HCT116 (cell line): ENCODE measurements around the gene RRAD. TPM values are rescaled to one million over a fixed set of nuclear protein-coding genes. Genes with fewer than 3 reads are reported as not detected.

Experiments used
- ATAC-seq: fragments of 200-7000 bp; cut with Tn5 transposase; 2 replicates; pipeline ENCODE4 v1.9.1; 2020; ENCODE audit warnings: mild to moderate bottlenecking, moderate library complexity
- BruUV-seq: library from RNA; stranded (reverse); fragments of 400-500 nt; replicated peaks from 2 replicates; lab custom pipeline; 2021; lab: Mats Ljungman, UMichigan
- CTCF ChIA-PET: fragments of 300-600 bp; sonication (Branson Sonifier 250); formaldehyde crosslinking; loops from one replicate; lab custom pipeline; 2021; ENCODE audit warnings: antibody characterized with exemption; lab: Charles Lee
- POLR2A ChIA-PET: fragments of 300-600, 350-600 bp; sonication (Branson Sonifier 250); formaldehyde crosslinking; loops from one replicate; lab custom pipeline; 2021; ENCODE audit warnings: antibody characterized with exemption; lab: Charles Lee
- RAD21 ChIA-PET, 2 experiments: fragments of 300-600 bp; sonication (Branson Sonifier 250); formaldehyde crosslinking; loops; one replicate each; lab custom pipeline; 2023; ENCODE audit warnings: low total read pairs in 2 of 2; ENCODE audit not compliant: uncharacterized antibody in 2 of 2, unreplicated experiment in 2 of 2, low non-redundant PET in 1 of 2; lab: Charles Lee
- DNase-seq: peaks from one replicate; pipeline ENCODE4 v3.0.0-alpha.2; 2010; ENCODE audit warnings: low read depth, low spot score
- H2AFZ ChIP-seq: fragments of 200-600 bp; shearing (Covaris generic), sonication (generic); 2 replicates; pipeline ENCODE4 v1.6.1; 2017; ENCODE audit warnings: low read depth, mixed run types, mixed read lengths, antibody characterized with exemption, low read length; ENCODE audit not compliant: poor library complexity, severe bottlenecking
- H3K27ac ChIP-seq: 2 replicates; pipeline ENCODE4 v1.5.1; 2012; ENCODE audit warnings: low read depth, low read length
- H3K27me3 ChIP-seq: fragments of 200-600 bp; sonication (generic); 2 replicates; pipeline ENCODE4 v1.6.1; 2016; ENCODE audit warnings: mixed run types, low read length, mixed read lengths; ENCODE audit not compliant: insufficient read depth
- H3K36me3 ChIP-seq, 2 experiments: fragments of 200-500 bp in 1 of 2; fragments of 200-600 bp in 1 of 2; sonication (Bioruptor generic) in 1 of 2; sonication (generic) in 1 of 2; 2 replicates each; pipeline versions ENCODE4 v1.5.1 to v1.6.1; 2014 to 2016; ENCODE audit warnings: low read length in 2 of 2, inconsistent platforms in 1 of 2, mixed read lengths in 1 of 2, mixed run types in 1 of 2; ENCODE audit not compliant: insufficient read depth in 2 of 2, control insufficient read depth in 1 of 2
- H3K4me1 ChIP-seq, 2 experiments: fragments of 200-600 bp in 1 of 2; sonication (generic) in 1 of 2; 2 replicates each; pipeline versions ENCODE4 v1.5.1 to v1.6.1; 2012 to 2017; ENCODE audit warnings: low read length in 2 of 2, inconsistent platforms in 1 of 2, mild to moderate bottlenecking in 1 of 2, mixed read lengths in 1 of 2, mixed run types in 1 of 2, moderate library complexity in 1 of 2; ENCODE audit not compliant: insufficient read depth in 2 of 2, control insufficient read depth in 1 of 2
- H3K4me2 ChIP-seq: fragments of 200-600 bp; sonication (generic); 2 replicates; pipeline ENCODE4 v1.6.1; 2017; ENCODE audit warnings: mixed run types, low read length, mixed read lengths
- H3K4me3 ChIP-seq, 2 experiments: fragments of 200-600 bp in 1 of 2; sonication (generic) in 1 of 2; replicated peaks in 1 of 2; 2 replicates each; pipeline ENCODE4 v1.5.1; 2011 to 2016; ENCODE audit warnings: low read length in 2 of 2, control low read depth in 1 of 2, low read depth in 1 of 2, mild to moderate bottlenecking in 1 of 2, mixed read lengths in 1 of 2, mixed run types in 1 of 2
- H3K79me2 ChIP-seq: fragments of 200-600 bp; sonication (generic); 2 replicates; pipeline ENCODE4 v1.6.1; 2017; ENCODE audit warnings: mild to moderate bottlenecking, mixed run types, low read length, moderate library complexity, mixed read lengths; ENCODE audit not compliant: insufficient read depth
- H3K9ac ChIP-seq: fragments of 200-600 bp; sonication (generic); 2 replicates; pipeline ENCODE4 v1.6.1; 2016; ENCODE audit warnings: low read length, mixed read lengths
- H3K9me2 ChIP-seq: fragments of 200-600 bp; sonication (generic), shearing (Covaris generic); 2 replicates; pipeline ENCODE4 v1.6.1; 2017; ENCODE audit warnings: mixed run types, mild to moderate bottlenecking, moderate library complexity; ENCODE audit not compliant: insufficient read depth
- H3K9me3 ChIP-seq, 2 experiments: fragments of 200-500 bp in 1 of 2; fragments of 200-600 bp in 1 of 2; sonication (Bioruptor generic) in 1 of 2; sonication (generic) in 1 of 2; 2 replicates each; pipeline ENCODE4 v1.6.1; 2014 to 2017; ENCODE audit warnings: low read length in 2 of 2, mixed read lengths in 2 of 2, inconsistent platforms in 1 of 2, low read depth in 1 of 2, mild to moderate bottlenecking in 1 of 2, mixed run types in 1 of 2, moderate library complexity in 1 of 2; ENCODE audit not compliant: control insufficient read depth in 1 of 2, insufficient read depth in 1 of 2
- H4K20me1 ChIP-seq: fragments of 200-600 bp; sonication (generic), shearing (Covaris generic); 2 replicates; pipeline ENCODE4 v1.6.1; 2017; ENCODE audit warnings: mixed run types, mild to moderate bottlenecking, moderate library complexity; ENCODE audit not compliant: insufficient read depth
- CBX3 ChIP-seq: IDR thresholded peaks from 2 replicates; pipeline ENCODE4 v1.6.1; 2012; ENCODE audit warnings: low read depth
- CEBPB ChIP-seq: IDR thresholded peaks from 2 replicates; pipeline ENCODE4 v1.6.1; 2012; ENCODE audit warnings: low read depth
- EGR1 ChIP-seq: IDR thresholded peaks from 2 replicates; pipeline ENCODE4 v1.6.1; 2012; ENCODE audit warnings: low read depth
- ELF1 ChIP-seq: IDR thresholded peaks from 2 replicates; pipeline ENCODE4 v1.6.1; 2012; ENCODE audit warnings: low read depth, borderline replicate concordance
- EZH2 ChIP-seq: fragments of 200-600 bp; sonication (generic); IDR thresholded peaks from 2 replicates; pipeline ENCODE4 v1.6.1; 2017; ENCODE audit warnings: antibody characterized with exemption, mixed run types
- FOSL1 ChIP-seq: IDR thresholded peaks from 2 replicates; pipeline ENCODE4 v1.6.1; 2012; ENCODE audit warnings: low read depth
- POLR2AphosphoS5 ChIP-seq: IDR thresholded peaks from 2 replicates; pipeline ENCODE4 v1.6.1; 2011; ENCODE audit warnings: mild to moderate bottlenecking, low read depth, low read length, moderate library complexity
- RAD21 ChIP-seq: IDR thresholded peaks from 2 replicates; pipeline ENCODE4 v1.6.1; 2012; ENCODE audit warnings: low read depth, mild to moderate bottlenecking
- SP1 ChIP-seq: IDR thresholded peaks from 2 replicates; pipeline ENCODE4 v1.6.1; 2012; ENCODE audit warnings: low read depth
- SRF ChIP-seq: IDR thresholded peaks from 2 replicates; pipeline ENCODE4 v1.6.1; 2012; ENCODE audit warnings: low read depth
- TCF7L2 ChIP-seq: IDR thresholded peaks from 2 replicates; pipeline ENCODE4 v1.7.0; 2011; ENCODE audit warnings: borderline replicate concordance, inconsistent platforms; ENCODE audit not compliant: insufficient read depth, insufficient read length; ENCODE audit errors: extremely low read depth
- ZFX ChIP-seq: fragments of 450-650 bp; IDR thresholded peaks from 2 replicates; pipeline ENCODE4 v1.6.1; 2017
- ZNF274 ChIP-seq: fragments of 200-500 bp; sonication (Bioruptor generic); IDR thresholded peaks from 2 replicates; pipeline ENCODE4 v1.6.1; 2014; ENCODE audit warnings: mild to moderate bottlenecking, low read depth, low read length, inconsistent platforms
- intact Hi-C: fragments of 100-400 bp; cut with micrococcal nuclease; formaldehyde crosslinking; loops from 2 replicates; pipeline ENCODE4 v1.10.0; 2022
- total RNA-seq: library from RNA; stranded (reverse); gene quantifications from one replicate; pipeline ENCODE4 v1.2.1, GENCODE V29; 2021; ENCODE audit not compliant: unreplicated experiment
- TF ChIP-seq, protein P1 (sequence below), 3 experiments: fragments of 200-600 bp in 1 of 3; sonication (generic) in 1 of 3; IDR thresholded peaks in 2 of 3; conservative IDR thresholded peaks in 1 of 3; 2 replicates each; pipeline ENCODE4 v1.5.1; 2012 to 2017; ENCODE audit warnings: low read depth in 2 of 3, low read length in 2 of 3, antibody characterized with exemption in 1 of 3, borderline replicate concordance in 1 of 3, control low read depth in 1 of 3, mild to moderate bottlenecking in 1 of 3, mixed read lengths in 1 of 3, mixed run types in 1 of 3, moderate library complexity in 1 of 3; ENCODE audit not compliant: insufficient read depth in 1 of 3
- TF ChIP-seq, protein P2 (sequence below): IDR thresholded peaks from 2 replicates; pipeline ENCODE4 v1.6.1; 2011; ENCODE audit warnings: mild to moderate bottlenecking, low read length, moderate library complexity; ENCODE audit not compliant: insufficient replicate concordance; ENCODE audit errors: extremely low read depth

RRAD gene
- total RNA-seq, 1 experiment from 2014 or later = 2.2 TPM

DNA sequence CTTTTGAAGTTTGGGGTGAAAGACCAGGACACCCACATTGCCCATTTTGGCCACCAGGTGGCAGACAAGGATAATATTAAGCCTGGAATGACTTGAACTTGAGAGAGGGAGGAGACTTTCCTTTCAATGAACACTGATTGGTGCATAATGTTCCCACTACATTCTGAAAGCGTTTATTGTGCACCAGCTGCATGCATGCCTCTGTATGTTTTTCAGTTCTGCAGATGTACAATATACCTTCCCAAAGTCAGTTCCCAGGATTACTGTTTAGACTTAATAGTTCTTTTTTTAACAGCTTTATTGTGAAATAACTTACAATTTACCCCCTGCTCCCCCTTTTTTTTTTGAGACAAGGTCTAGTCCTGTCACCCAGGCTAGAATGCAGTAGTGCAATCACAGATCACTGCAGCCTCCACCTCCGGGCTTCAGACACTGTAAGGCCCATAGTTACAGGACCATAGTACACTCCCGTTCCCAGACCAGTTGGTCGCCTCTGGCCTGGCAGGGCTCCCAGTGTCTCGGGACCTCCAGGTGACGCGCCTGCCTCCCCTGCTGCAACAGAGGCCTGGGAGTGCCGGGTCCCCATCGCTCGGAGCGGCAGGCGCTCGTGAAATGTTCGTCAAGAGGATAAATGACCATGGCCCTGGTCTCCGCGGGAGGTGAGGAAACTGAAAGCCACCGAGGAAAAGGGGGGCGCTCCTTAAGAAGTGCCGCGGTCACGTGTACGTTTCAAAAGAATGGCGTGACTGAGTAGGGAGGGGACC, 22.1 kb upstream of the RRAD start (continued):
- TF ChIP-seq, protein P1, sequence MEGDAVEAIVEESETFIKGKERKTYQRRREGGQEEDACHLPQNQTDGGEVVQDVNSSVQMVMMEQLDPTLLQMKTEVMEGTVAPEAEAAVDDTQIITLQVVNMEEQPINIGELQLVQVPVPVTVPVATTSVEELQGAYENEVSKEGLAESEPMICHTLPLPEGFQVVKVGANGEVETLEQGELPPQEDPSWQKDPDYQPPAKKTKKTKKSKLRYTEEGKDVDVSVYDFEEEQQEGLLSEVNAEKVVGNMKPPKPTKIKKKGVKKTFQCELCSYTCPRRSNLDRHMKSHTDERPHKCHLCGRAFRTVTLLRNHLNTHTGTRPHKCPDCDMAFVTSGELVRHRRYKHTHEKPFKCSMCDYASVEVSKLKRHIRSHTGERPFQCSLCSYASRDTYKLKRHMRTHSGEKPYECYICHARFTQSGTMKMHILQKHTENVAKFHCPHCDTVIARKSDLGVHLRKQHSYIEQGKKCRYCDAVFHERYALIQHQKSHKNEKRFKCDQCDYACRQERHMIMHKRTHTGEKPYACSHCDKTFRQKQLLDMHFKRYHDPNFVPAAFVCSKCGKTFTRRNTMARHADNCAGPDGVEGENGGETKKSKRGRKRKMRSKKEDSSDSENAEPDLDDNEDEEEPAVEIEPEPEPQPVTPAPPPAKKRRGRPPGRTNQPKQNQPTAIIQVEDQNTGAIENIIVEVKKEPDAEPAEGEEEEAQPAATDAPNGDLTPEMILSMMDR (IDR thresholded peaks at IDR 0.05 in 2 of 3, conservative IDR thresholded peaks at IDR 0.05 in 1 of 3; ENCODE audit: borderline replicate concordance in 1 of 3, insufficient read depth in 1 of 3, low read depth in 2 of 3, low read length in 2 of 3) = peak; percentile 85 to 92 (median 85)
- peak; percentile 57 for TF ChIP-seq TCF7L2
- no peak for TF ChIP-seq SP1
- no peak for TF ChIP-seq ZNF274
- TF ChIP-seq POLR2AphosphoS5 = no peak
- TF ChIP-seq RAD21 = peak; percentile 86
- no peak for TF ChIP-seq CEBPB
- no peak for TF ChIP-seq ZFX

DNA sequence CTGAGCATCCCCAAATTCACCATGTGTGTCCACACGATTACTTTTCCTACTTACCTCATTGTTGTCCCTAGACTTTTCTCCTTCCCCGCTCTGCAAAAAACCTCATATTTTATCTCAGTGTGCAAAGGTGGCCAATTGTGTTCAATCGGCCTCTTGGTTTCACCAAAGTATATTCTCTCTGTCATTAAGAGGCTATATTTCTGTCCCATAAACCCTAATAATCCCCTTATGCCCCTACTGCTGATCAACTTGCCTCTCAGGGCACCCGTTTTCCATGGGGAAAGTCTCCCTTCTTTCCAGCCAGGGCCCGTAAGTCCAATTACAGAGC, 21.6 kb upstream of the RRAD start:
- H2AFZ ChIP-seq = no peak overlapping the region
- BruUV-seq = no TSS peak
- intact Hi-C loops = no loop called here
- no peaks in the 10 kb centered on the region for H3K27me3 ChIP-seq
- H3K9me2 ChIP-seq = no peaks in the 10 kb centered on the region
- RAD21 ChIA-PET = no interaction called here
- no peaks in the 10 kb centered on the region for H4K20me1 ChIP-seq
- peak overlapping the region; percentile 42; the same call in 1 of the 2 replicates for H3K4me2 ChIP-seq
- POLR2A ChIA-PET = no interaction called here
- DNase-seq = no peak
- H3K9me3 ChIP-seq = peaks cover 0 to 6% of the 10 kb centered on the region in 2 experiments; a peak in 1 of 4 replicates
- peaks cover 0 to 9% of the 10 kb centered on the region in 2 experiments; a peak in 2 of 4 replicates for H3K4me1 ChIP-seq
- no peak; the same call in 1 of the 2 replicates for ATAC-seq
- H3K9ac ChIP-seq = no peak overlapping the region
- H3K4me3 ChIP-seq = no peak overlapping the region
- peaks cover 0 to 4% of the 10 kb centered on the region in 2 experiments; a peak in 3 of 4 replicates for H3K36me3 ChIP-seq
- CTCF ChIA-PET = interaction anchor here (0.7 to 1.0 kb wide), 2 partner anchors 14 to 224 kb away, joined by 3 to 4 read pairs; partner anchors contain the start of genes CES3 and NOL3
- no peaks in the 10 kb centered on the region for H3K79me2 ChIP-seq
- H3K27ac ChIP-seq = no peak overlapping the region
- TF ChIP-seq FOSL1 (no peak), SP1 (no peak), RAD21 (no peak), CBX3 (no peak), EGR1 (no peak), ELF1 (no peak), SRF (no peak), EZH2 (no peak), CEBPB (no peak)
- TF ChIP-seq, protein P1 (IDR thresholded peaks at IDR 0.05 in 2 of 3, conservative IDR thresholded peaks at IDR 0.05 in 1 of 3; ENCODE audit: borderline replicate concordance in 1 of 3, insufficient read depth in 1 of 3, low read depth in 2 of 3, low read length in 2 of 3) = no peak
- TF ChIP-seq, protein P2, sequence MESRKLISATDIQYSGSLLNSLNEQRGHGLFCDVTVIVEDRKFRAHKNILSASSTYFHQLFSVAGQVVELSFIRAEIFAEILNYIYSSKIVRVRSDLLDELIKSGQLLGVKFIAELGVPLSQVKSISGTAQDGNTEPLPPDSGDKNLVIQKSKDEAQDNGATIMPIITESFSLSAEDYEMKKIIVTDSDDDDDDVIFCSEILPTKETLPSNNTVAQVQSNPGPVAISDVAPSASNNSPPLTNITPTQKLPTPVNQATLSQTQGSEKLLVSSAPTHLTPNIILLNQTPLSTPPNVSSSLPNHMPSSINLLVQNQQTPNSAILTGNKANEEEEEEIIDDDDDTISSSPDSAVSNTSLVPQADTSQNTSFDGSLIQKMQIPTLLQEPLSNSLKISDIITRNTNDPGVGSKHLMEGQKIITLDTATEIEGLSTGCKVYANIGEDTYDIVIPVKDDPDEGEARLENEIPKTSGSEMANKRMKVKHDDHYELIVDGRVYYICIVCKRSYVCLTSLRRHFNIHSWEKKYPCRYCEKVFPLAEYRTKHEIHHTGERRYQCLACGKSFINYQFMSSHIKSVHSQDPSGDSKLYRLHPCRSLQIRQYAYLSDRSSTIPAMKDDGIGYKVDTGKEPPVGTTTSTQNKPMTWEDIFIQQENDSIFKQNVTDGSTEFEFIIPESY = no peak
